ENCODE measurements around the gene PRKCH.

Gene PRKCH

GRCh38 chr14:61420326-61420725 is 98.9 kb downstream of the PRKCH start:
- DNase-seq = no peak

DNA sequence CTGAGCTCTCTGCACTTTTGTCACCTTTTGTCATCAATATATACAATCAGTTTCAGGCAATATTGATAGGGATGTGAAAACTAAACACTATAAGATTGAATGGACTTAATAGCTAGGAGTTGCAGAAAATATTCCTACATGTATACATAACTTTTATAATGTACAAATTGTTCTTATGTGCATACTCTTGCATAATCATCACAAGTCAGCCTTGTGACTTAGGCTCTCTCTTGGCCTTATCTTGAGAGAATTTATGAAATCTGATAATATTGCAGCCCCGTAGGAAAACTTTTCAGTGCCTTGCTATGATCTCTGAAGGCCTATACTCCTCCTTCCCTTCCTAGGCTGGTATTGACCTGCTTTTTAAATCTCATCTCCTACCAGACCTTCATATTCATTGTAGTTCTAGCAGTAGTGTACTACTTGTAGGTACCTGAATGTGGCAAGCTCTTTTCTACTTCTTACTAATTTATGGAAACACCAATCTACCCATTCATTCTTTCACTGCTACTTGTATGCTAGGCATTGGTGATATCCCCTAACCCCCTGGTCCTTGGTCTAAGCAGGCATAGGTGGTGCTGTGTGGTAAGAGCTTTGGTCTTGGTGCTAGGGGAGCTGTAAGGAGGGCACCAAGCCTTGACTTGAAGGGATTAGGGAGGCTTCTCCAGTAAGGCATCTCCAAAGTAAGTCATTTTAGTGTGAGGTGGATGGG is 100.0 kb downstream of the PRKCH start:
- DNase-seq = no peak

DNA sequence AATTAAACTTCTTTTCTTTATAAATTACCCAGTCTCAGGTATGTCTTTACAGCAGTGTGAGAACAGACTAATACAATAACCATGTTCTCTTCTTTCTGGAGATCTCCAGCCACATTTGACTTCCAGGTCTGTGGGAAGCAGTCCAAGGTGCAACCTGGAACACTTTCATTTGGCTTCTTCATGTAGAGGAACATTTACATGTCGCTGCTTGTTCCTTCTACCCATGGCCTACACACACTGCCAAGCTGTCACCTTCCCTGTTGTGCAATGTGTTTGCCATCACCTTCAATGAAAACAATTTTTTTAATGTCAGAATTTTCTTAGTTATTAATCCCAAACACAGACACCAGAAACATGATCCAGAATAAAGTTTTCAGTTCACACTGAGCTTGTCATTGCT is 104.7 kb downstream of the PRKCH start:
- DNase-seq = no peak

DNA sequence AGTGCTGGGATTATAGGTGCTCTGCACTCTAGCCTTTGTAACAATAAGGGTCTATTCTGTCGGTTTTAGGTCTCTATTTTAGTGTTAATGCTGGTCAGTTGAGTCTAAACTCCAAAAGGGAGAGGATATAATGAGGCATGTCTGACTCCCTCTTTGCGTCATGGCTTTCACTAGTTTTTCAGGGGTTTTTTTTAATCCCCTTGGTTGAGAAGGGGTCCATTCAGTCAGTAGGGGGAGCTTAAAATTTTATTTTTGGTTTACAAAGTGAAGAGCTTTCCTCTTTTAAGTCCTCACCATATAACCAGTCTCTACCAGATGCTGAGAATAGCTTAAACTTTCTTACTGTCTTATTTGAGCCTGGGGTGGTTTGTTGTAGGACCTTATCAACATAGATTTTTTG is 106.9 kb downstream of the PRKCH start:
- no peak for DNase-seq

DNA sequence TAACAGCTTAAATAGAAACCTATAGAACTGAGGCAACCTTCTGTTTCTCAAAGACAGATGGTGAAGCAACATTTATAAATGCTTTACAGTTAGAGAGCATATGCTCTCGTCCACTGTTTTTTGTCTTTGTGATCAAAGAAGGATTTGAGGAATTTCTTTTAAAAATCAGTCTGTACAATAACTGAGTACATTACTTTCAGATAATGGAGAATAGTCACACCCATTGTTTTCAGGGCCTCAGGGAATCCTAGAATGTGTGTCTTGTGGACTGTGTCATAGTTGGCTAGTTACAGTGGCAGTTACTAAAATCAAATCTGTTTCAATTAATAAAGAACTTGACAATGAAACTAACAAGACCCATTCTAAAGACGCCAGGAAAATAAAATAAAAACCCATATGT is 107.9 kb downstream of the PRKCH start:
- DNase-seq = no peak

DNA sequence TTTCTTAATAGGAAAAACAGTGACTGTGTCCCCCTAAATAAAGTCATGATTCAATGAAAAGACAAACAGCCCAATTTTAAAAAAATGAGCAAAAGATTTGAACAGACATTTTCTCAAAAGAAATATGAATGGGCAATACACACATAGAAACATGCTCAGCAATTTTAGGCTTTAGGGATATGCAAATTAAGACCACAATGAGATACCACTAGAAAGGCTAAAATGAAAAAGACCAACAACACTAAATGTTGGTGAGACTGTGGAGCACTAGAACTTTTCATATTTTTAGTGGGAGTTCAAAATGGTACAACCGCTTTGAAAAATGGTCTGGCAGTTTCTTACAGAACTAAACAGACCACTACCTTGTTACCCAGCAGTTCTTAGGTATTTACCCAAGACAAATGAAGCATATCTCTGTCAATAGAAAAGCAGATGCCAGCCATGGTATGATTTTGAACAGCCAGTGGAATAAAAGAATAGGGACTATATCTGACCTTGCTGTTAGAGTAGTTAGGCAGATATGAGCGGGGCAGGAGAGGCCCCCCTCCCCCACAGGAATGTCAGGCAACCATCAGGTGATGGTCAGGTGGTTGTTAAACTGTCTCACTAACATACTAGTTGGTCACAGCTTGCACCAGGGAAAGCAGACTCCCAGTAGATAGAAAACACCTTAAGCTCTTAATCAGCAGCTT is 108.8 kb downstream of the PRKCH start:
- DNase-seq = no peak

GRCh38 chr14:61433169-61433568 is 111.8 kb downstream of the PRKCH start:
- DNase-seq = no peak

DNA sequence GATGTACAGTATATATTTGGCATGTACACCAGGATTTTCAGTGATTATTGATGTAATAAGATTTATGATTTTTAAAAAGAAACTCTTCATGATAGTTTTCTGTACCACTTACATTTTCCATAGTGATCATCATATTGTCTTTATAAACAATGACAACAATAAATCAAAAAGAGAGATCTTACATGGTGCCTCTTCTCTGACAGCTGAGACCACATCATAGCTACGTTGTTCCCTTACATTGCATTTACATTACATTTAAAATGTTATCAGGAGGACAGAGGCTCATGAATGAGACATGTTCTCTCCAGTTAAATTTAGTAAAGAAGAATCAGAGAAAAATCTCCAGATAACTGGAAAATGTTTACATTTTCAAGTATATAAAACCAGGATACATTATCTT is 112.4 kb downstream of the PRKCH start:
- DNase-seq = no peak

DNA sequence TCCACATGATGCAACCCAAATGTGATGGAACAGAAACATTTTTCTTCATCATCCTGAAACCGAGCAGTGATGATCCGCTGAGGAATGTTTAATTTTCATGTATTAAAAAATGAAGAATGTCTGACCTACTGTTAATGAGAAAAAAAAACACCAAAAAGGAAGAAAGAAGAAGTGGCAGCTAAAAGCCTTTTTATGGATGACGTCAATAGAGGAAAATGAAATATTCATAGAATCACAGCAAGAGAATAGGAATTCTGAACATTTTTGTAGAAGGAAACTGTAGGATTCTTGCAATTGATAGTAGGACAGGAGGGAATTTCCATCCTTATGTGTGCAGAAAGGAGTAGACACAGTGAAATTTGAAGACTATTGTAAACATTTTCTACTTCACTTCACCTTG is 112.9 kb downstream of the PRKCH start:
- DNase-seq = no peak

DNA sequence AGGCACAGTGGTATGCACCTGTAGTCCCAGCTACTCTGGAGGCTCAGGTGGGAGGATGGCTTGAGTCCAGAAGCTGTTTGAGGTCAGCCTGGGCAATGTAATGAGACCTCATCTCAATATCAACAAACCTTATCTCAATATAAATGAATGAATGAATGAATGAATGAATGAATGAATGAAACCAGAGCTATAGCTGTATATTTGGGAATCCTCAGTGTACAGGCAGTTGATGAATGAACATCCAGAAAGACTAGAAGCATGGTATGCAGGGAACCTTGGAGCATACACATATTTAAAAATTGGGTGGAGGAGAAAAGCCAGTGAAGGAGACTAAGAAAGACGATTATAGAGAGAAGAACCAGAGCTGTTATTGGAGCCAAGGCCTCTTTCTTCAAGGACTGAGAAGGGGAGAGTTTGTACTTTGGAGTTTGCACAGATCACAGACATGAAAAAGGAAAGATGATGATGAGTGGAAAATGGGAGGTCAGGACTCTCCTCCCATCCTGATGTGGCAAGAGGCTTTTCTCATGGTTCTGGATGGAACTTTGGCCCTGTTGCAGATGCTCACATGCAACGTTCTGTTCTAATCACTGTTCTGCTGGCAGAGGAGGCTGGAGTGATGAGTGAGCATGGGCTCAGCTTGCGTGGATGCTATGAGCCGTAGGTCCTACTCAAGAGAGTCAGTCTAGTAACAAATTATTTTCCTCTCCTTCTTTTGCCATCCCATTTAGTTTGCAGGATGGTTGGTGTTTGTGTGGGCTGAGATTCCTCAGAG is 114.4 kb downstream of the PRKCH start:
- DNase-seq = no peak

DNA sequence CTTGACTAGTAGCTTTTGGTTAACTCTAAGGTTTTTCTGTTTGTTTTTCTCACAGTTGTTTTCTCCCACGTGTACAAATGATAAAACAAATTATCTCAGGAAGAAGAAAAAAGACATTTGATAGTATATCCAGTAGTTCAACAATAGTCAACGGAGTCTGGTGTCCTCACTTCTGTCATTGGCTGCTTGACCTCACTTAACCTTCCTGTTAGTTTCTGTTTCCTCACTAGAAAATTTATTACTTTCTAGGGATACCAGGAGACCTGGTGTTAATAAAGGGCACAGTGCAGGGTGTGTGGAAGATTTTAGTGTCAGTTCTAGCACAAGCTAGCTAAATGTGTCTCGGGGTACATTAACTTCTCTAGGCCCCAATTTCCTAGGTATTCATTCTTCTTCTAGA is 116.0 kb downstream of the PRKCH start:
- DNase-seq = no peak

DNA sequence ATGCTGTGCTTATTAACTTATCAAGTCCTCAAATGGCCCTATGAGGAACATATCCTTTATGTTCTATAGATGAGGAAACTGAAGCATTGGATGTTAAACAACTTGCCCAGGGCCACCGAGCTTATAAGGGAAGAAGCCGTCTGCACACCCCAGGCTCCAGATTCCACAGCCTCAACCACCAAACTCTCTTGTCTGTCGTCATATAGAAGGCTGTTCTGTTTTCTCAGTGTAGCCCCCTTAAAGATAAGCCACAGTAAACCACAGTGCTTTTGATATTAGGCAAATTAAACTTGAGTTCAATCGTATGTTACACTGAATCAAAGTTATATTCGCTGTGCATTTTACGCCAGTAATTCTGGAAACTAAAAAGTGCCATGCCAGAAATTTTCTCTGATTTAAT is 116.7 kb downstream of the PRKCH start:
- DNase-seq = no peak

- no peak for DNase-seq
Measured at GRCh38 chr14:61438497-61438859, 117.1 kb downstream of the PRKCH start.

GRCh38 chr14:61438860-61439765 is 117.7 kb downstream of the PRKCH start:
- DNase-seq = no peak

DNA sequence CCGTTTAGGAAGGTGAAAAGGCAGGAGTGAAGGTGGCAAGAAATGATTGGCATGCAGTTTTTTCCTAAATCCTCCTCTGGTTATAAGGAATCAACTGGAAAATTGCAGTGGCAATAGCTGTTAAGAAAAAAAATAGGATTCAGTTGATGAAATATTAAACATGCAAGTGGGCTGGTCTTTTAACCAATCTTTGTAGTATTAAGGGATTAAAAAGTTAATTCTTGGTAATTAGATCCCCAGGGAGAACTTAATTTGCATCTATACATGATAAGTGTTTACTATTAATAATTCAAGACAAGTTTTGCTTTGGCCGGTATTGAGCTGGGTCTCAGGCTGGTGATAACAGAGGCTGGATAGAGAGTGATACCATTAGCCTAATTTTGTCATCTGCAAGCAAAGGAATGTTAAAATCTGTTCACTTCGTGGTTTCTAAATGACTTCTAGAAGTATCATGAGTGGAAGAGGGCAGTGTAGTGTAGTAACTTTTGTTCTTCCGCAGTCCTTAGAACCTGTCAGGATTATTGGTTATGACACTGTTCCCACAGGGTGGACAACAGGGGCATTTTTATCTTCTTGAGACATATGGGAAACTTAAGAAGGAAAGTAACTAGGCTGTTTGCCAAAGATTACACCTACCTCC is 118.5 kb downstream of the PRKCH start:
- DNase-seq = no peak

- no peak for DNase-seq
Measured at GRCh38 chr14:61443481-61443880, 122.1 kb downstream of the PRKCH start.

DNA sequence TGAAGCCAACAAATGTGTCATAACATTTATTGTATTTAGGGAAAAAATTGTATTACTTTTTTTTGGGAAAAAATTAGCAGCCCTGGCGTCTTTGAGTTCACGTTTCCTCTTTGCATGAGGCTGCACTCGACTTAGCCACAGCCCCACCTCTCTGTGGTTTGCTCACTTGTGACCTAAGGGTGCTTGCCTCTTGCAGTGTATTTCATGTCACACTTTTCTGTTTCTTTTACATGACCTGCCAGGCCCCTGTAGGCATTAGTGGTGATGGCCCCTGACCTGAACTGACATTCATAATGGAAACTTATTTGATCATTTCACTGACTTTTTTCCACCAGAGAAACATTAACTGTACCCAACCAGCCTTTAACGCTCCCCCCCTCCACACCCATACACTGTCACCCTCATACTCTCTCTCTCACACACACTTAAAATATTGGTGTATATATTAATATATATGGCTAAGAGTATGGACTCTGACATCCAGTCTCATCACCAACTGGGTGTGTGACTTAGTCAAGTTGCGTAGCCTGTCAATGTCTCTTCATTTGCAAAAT is 122.9 kb downstream of the PRKCH start:
- DNase-seq = no peak

DNA sequence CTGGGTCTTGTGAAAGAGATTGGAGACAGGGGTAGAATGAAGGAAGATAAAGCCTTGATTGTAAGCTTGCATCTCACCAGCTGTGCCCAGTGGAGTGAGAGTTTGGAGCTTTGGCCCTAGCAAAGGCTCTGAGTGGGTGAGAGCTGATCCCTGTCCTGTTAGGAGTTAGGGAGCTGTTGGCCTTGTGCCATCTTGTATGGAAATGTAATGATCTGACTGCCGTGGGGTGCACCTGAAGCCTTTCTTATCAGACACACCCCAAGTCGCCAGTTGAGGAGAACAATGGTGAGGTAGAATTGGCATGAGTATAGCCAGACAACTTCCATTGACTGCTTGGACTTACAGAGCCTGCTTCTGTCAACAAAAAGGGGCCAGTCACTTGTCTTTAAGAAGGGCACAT is 130.1 kb downstream of the PRKCH start:
- DNase-seq = no peak

GRCh38 chr14:61451891-61452400 is 130.6 kb downstream of the PRKCH start:
- no peak for DNase-seq

DNA sequence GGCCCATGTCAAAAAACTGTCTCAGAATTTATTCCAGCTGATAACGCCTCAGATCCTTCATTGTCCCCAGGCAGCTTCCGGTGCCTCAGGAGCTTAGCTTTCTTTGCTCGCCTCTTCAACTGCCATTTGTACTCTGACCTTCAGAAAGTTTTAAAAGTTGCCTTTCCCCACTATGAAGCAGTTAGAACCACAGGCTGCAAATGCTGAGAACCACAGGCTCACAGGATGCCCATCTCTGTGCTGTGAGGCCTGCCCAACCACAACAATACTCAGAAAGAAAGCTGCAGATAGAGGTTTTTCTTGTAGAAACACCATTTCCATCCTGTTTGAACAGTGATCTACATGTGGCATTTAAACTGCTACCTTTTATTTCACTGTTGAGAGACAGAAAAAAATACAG is 131.1 kb downstream of the PRKCH start:
- no peak for DNase-seq
